ENCODE measurements around the gene ETNK2. TPM values are rescaled to one million over a fixed set of nuclear protein-coding genes. Genes with fewer than 3 reads are reported as not detected.

ETNK2 gene
- total RNA-seq, 2 experiments from 2014 or later = 0.25 TPM; not detected in 1

- CTCF ChIA-PET = interaction anchor here (3.8 to 4.0 kb wide), 2 partner anchors 13 to 254 kb away, joined by 31 to 38 read pairs; no protein-coding TSS in a partner anchor
- no peak overlapping the region for H3K4me3 Mint-ChIP-seq
Observed at GRCh38 chr1:204126386-204126785, 25.5 kb downstream of the ETNK2 start.

GRCh38 chr1:204125759-204126351 is 26.0 kb downstream of the ETNK2 start:
- Mint-ChIP-seq H3K4me3 (no peak overlapping the region), H3K27ac (no peak overlapping the region), H3K9me3 (no peaks in the 10 kb centered on the region), H3K36me3 (ENCODE audit: low read depth) (no peaks in the 10 kb centered on the region), H3K4me1 (peaks cover 11% of the 10 kb centered on the region), H3K27me3 (no peaks in the 10 kb centered on the region)
- DNase-seq = no peak
- ChIA-PET CTCF (interaction anchor here (1.5 to 4.0 kb wide), 2 partner anchors 12 to 13 kb away, joined by 6 to 38 read pairs; no protein-coding TSS in a partner anchor), POLR2A (no interaction called here)

More at GRCh38 chr1:204126386-204126785, 25.5 kb downstream of the ETNK2 start:
- no peak for DNase-seq
- Mint-ChIP-seq H3K9me3 (no peaks in the 10 kb centered on the region), H3K4me1 (peaks cover 11% of the 10 kb centered on the region), H3K36me3 (ENCODE audit: low read depth) (no peaks in the 10 kb centered on the region), H3K27me3 (no peaks in the 10 kb centered on the region), H3K27ac (no peak overlapping the region)
- POLR2A ChIA-PET = no interaction called here

- Mint-ChIP-seq H3K9me3 (no peaks in the 10 kb centered on the region), H3K36me3 (ENCODE audit: low read depth) (no peaks in the 10 kb centered on the region), H3K4me3 (no peak overlapping the region), H3K27ac (no peak overlapping the region), H3K4me1 (peaks cover 11% of the 10 kb centered on the region), H3K27me3 (no peaks in the 10 kb centered on the region)
- DNase-seq = no peak
- CTCF ChIA-PET = interaction anchor here (0.8 to 1.5 kb wide), 2 partner anchors 11 to 260 kb away, joined by 3 to 6 read pairs; no protein-coding TSS in a partner anchor
- POLR2A ChIA-PET = no interaction called here
Observed at GRCh38 chr1:204124639-204125038, 27.2 kb downstream of the ETNK2 start.

- no peaks in the 10 kb centered on the region for H3K9me3 Mint-ChIP-seq
- no peak overlapping the region for H3K27ac Mint-ChIP-seq
- H3K36me3 Mint-ChIP-seq (ENCODE audit: low read depth) = no peaks in the 10 kb centered on the region
- peaks cover 3% of the 10 kb centered on the region for H3K4me1 Mint-ChIP-seq
- no peak for DNase-seq
- no peaks in the 10 kb centered on the region for H3K27me3 Mint-ChIP-seq
- H3K4me3 Mint-ChIP-seq = no peak overlapping the region
- ChIA-PET POLR2A (no interaction called here), CTCF (no interaction called here)
Observed at GRCh38 chr1:204123376-204123775, 28.5 kb downstream of the ETNK2 start.

GRCh38 chr1:204121840-204122555 is 29.8 kb downstream of the ETNK2 start:
- Mint-ChIP-seq H3K27ac (no peak overlapping the region), H3K4me3 (no peak overlapping the region), H3K36me3 (ENCODE audit: low read depth) (no peaks in the 10 kb centered on the region), H3K9me3 (no peaks in the 10 kb centered on the region), H3K27me3 (no peaks in the 10 kb centered on the region), H3K4me1 (no peaks in the 10 kb centered on the region)
- no peak for DNase-seq
- ChIA-PET POLR2A (no interaction called here), CTCF (interaction anchor here (0.9 kb wide), 1 partner anchor 31 kb away, joined by 3 read pairs; no protein-coding TSS in a partner anchor)

- no peaks in the 10 kb centered on the region for H3K36me3 Mint-ChIP-seq (ENCODE audit: low read depth)
- no peak overlapping the region for H3K4me3 Mint-ChIP-seq
- no peaks in the 10 kb centered on the region for H3K9me3 Mint-ChIP-seq
- POLR2A ChIA-PET = no interaction called here
- CTCF ChIA-PET = interaction anchor here (0.8 to 4.4 kb wide), 2 partner anchors 12 to 251 kb away, joined by 3 to 17 read pairs; no protein-coding TSS in a partner anchor
- no peak overlapping the region for H3K27ac Mint-ChIP-seq
- no peaks in the 10 kb centered on the region for H3K4me1 Mint-ChIP-seq
- no peaks in the 10 kb centered on the region for H3K27me3 Mint-ChIP-seq
- DNase-seq = no peak
Observed at GRCh38 chr1:204116539-204116938, 35.3 kb downstream of the ETNK2 start.

GRCh38 chr1:204115116-204115515 is 36.7 kb downstream of the ETNK2 start:
- DNase-seq = no peak
- POLR2A ChIA-PET = no interaction called here
- Mint-ChIP-seq H3K36me3 (ENCODE audit: low read depth) (no peaks in the 10 kb centered on the region), H3K27ac (no peak overlapping the region), H3K4me1 (no peaks in the 10 kb centered on the region), H3K4me3 (no peak overlapping the region), H3K27me3 (no peaks in the 10 kb centered on the region), H3K9me3 (no peaks in the 10 kb centered on the region)
- CTCF ChIA-PET = interaction anchor here (0.6 to 4.4 kb wide), 3 partner anchors 14 to 125 kb away, joined by 4 to 17 read pairs (median 4); no protein-coding TSS in a partner anchor

GRCh38 chr1:204114606-204115005 is 37.2 kb downstream of the ETNK2 start:
- ChIA-PET CTCF (interaction anchor here (1.2 kb wide), 1 partner anchor 10 kb away, joined by 6 read pairs; no protein-coding TSS in a partner anchor), POLR2A (no interaction called here)
- Mint-ChIP-seq H3K4me1 (no peaks in the 10 kb centered on the region), H3K4me3 (no peak overlapping the region), H3K27me3 (no peaks in the 10 kb centered on the region), H3K9me3 (no peaks in the 10 kb centered on the region), H3K27ac (no peak overlapping the region), H3K36me3 (ENCODE audit: low read depth) (no peaks in the 10 kb centered on the region)
- DNase-seq = no peak

GRCh38 chr1:204113896-204114295 is 37.9 kb downstream of the ETNK2 start:
- CTCF ChIA-PET = interaction anchor here (1.0 to 1.2 kb wide), 3 partner anchors 9 to 15 kb away, joined by 3 to 6 read pairs (median 3); no protein-coding TSS in a partner anchor

GRCh38 chr1:204112876-204113730 is 38.7 kb downstream of the ETNK2 start:
- no peaks in the 10 kb centered on the region for H3K4me1 Mint-ChIP-seq
- no peaks in the 10 kb centered on the region for H3K9me3 Mint-ChIP-seq
- DNase-seq = no peak
- no peaks in the 10 kb centered on the region for H3K27me3 Mint-ChIP-seq
- CTCF ChIA-PET = interaction anchor here (0.6 to 1.2 kb wide), 4 partner anchors 9 to 310 kb away, joined by 3 to 6 read pairs (median 3); no protein-coding TSS in a partner anchor
- POLR2A ChIA-PET = no interaction called here
- peak overlapping the region; percentile 3 for H3K27ac Mint-ChIP-seq
- no peak overlapping the region for H3K4me3 Mint-ChIP-seq
- no peaks in the 10 kb centered on the region for H3K36me3 Mint-ChIP-seq (ENCODE audit: low read depth)

More at GRCh38 chr1:204113896-204114295, 37.9 kb downstream of the ETNK2 start:
- H3K4me1 Mint-ChIP-seq = no peaks in the 10 kb centered on the region
- H3K27me3 Mint-ChIP-seq = no peaks in the 10 kb centered on the region
- H3K36me3 Mint-ChIP-seq (ENCODE audit: low read depth) = no peaks in the 10 kb centered on the region
- POLR2A ChIA-PET = no interaction called here
- no peak overlapping the region for H3K27ac Mint-ChIP-seq
- H3K9me3 Mint-ChIP-seq = no peaks in the 10 kb centered on the region
- DNase-seq = no peak
- no peak overlapping the region for H3K4me3 Mint-ChIP-seq

- CTCF ChIA-PET = interaction anchor here (0.6 kb wide), 1 partner anchor 218 kb away, joined by 3 read pairs; no protein-coding TSS in a partner anchor
- DNase-seq = no peak
- POLR2A ChIA-PET = no interaction called here
- Mint-ChIP-seq H3K4me3 (no peak overlapping the region), H3K4me1 (peaks cover 1% of the 10 kb centered on the region), H3K27me3 (no peaks in the 10 kb centered on the region), H3K9me3 (no peaks in the 10 kb centered on the region), H3K36me3 (ENCODE audit: low read depth) (no peaks in the 10 kb centered on the region), H3K27ac (no peak overlapping the region)
Observed at GRCh38 chr1:204110894-204111633, 40.8 kb downstream of the ETNK2 start.
